ENCODE data around the gene SORCS1. TPM values are rescaled to one million over a fixed set of nuclear protein-coding genes. Genes with fewer than 3 reads are reported as not detected.

SORCS1 gene
- total and polyA plus RNA-seq, 4 experiments from 2014 or later: not detected

DNA sequence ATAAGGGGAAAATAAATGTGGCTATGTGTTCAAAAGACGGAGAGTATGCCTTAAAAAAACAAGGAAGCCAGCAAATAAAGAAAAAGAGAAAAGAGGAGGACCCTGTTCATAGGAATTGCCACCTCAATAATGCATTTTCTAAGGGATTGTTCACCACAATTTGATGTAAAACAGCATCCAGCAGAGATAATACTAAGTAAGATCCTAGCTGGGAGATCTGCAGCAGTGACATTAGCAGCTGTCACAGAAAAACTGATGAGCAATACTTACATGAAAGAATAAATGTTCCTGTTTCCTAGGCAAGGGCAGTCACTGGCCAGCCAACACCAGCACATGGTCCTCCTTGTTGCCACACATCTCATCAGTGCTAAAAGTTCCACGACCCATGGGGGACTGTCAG is 391.5 kb downstream of the SORCS1 start:
- Histone ChIP-seq H3K4me3 (ENCODE audit: low read length in 2 of 2) (no peak overlapping the region), H3K36me3 (ENCODE audit: insufficient read depth, low read length) (no peaks in the 10 kb centered on the region), H3K9me3 (ENCODE audit: control insufficient read depth in 1 of 2, low read length in 2 of 2) (no peaks in the 10 kb centered on the region), H3K4me1 (ENCODE audit: insufficient read depth, low read length) (no peaks in the 10 kb centered on the region), H3K27ac (ENCODE audit: low read depth, low read length) (no peak overlapping the region), H3K27me3 (ENCODE audit: insufficient read depth, low read length) (no peaks in the 10 kb centered on the region)
- peaks cover 0 to 11% (median under 1%) of the 10 kb centered on the region in 8 donors for H3K9me3 Mint-ChIP-seq
- no peak overlapping the region for H3K4me3 Mint-ChIP-seq
- intact Hi-C loops (cut with micrococcal nuclease): no loop called here
- H3K27ac Mint-ChIP-seq: no peak overlapping the region
- ChIA-PET POLR2A (ENCODE audit: partially characterized antibody) (no interaction called here), CTCF (ENCODE audit: partially characterized antibody) (no interaction called here)
- DNase-seq: no peak
- H3K36me3 Mint-ChIP-seq: no peaks in the 10 kb centered on the region
- no peaks in the 10 kb centered on the region for H3K27me3 Mint-ChIP-seq
- H3K4me1 Mint-ChIP-seq: no peaks in the 10 kb centered on the region

- H3K27ac ChIP-seq (ENCODE audit: low read depth, low read length): no peak overlapping the region
- no peaks in the 10 kb centered on the region for H3K9me3 ChIP-seq (ENCODE audit: control insufficient read depth in 1 of 2, low read length in 2 of 2)
- no peak for DNase-seq
- POLR2A ChIA-PET (ENCODE audit: partially characterized antibody): no interaction called here
- Mint-ChIP-seq H3K9me3 (peaks cover 0 to 19% (median 3%) of the 10 kb centered on the region in 8 donors), H3K4me3 (no peak overlapping the region), H3K27me3 (no peaks in the 10 kb centered on the region), H3K27ac (no peak overlapping the region), H3K36me3 (no peaks in the 10 kb centered on the region), H3K4me1 (no peaks in the 10 kb centered on the region)
- no peaks in the 10 kb centered on the region for H3K27me3 ChIP-seq (ENCODE audit: insufficient read depth, low read length)
- no peaks in the 10 kb centered on the region for H3K36me3 ChIP-seq (ENCODE audit: insufficient read depth, low read length)
- no peak overlapping the region for H3K4me3 ChIP-seq (ENCODE audit: low read length in 2 of 2)
- H3K4me1 ChIP-seq (ENCODE audit: insufficient read depth, low read length): no peaks in the 10 kb centered on the region
- CTCF ChIA-PET (ENCODE audit: partially characterized antibody): no interaction called here
- intact Hi-C loops (cut with micrococcal nuclease): no loop called here
These were observed 393.4 kb downstream of the SORCS1 start for GRCh38 chr10:106771154-106771553.

DNA sequence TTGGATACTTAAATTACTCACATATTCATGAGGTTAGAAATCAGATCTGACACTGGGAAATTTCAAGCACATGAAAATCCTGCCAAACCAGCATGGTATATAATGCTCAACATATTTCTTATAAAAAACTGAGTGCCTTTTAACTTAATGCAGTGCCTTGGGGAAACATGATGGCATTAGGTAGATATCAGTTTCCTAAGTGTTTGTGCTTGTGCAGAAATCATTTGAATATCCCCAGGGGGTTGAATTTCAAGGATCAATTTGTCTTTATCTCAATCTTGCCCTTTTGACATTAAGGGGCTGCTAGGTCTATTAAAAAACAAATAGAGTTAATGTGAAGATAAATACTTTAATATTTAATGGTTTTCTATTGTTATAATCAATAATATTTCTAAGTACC is 396.3 kb downstream of the SORCS1 start:
- Histone ChIP-seq H3K9me3 (ENCODE audit: control insufficient read depth in 1 of 2, low read length in 2 of 2) (no peaks in the 10 kb centered on the region), H3K27me3 (ENCODE audit: insufficient read depth, low read length) (no peaks in the 10 kb centered on the region), H3K36me3 (ENCODE audit: insufficient read depth, low read length) (no peaks in the 10 kb centered on the region), H3K4me1 (ENCODE audit: insufficient read depth, low read length) (no peaks in the 10 kb centered on the region), H3K4me3 (ENCODE audit: low read length in 2 of 2) (no peak overlapping the region), H3K27ac (ENCODE audit: low read depth, low read length) (no peak overlapping the region)
- intact Hi-C loops (cut with micrococcal nuclease): no loop called here
- ChIA-PET POLR2A (ENCODE audit: partially characterized antibody) (no interaction called here), CTCF (ENCODE audit: partially characterized antibody) (no interaction called here)
- H3K27ac Mint-ChIP-seq: no peak overlapping the region
- no peaks in the 10 kb centered on the region for H3K4me1 Mint-ChIP-seq
- H3K9me3 Mint-ChIP-seq: peaks cover 0 to 22% (median 7%) of the 10 kb centered on the region in 8 donors
- H3K4me3 Mint-ChIP-seq: no peak overlapping the region
- no peaks in the 10 kb centered on the region for H3K27me3 Mint-ChIP-seq
- DNase-seq: no peak
- H3K36me3 Mint-ChIP-seq: no peaks in the 10 kb centered on the region

DNA sequence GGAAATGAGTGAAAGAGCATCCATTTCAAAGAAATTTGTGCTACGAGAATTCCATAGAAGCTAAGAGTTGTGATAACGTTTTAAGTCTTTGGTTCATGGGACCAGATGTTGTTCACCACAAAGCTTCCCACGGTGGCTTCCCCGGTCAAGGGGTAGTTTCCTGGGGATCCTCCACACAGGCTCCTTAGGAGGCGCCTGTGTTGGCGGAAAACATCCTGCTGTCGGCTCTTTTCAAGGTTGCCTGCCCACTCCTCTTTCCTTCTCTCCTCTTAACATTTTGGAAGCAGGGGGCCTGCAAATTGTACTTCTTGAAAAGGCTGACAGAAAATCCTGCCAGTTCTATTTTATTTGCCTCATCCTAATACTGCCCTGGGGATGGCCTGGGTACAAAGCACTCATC is 398.6 kb downstream of the SORCS1 start:
- H3K36me3 ChIP-seq (ENCODE audit: insufficient read depth, low read length): no peaks in the 10 kb centered on the region
- H3K4me3 ChIP-seq (ENCODE audit: low read length in 2 of 2): no peak overlapping the region
- Mint-ChIP-seq H3K9me3 (peaks cover 0 to 19% (median 7%) of the 10 kb centered on the region in 8 donors), H3K27me3 (no peaks in the 10 kb centered on the region), H3K36me3 (no peaks in the 10 kb centered on the region), H3K27ac (no peak overlapping the region), H3K4me1 (no peaks in the 10 kb centered on the region), H3K4me3 (no peak overlapping the region)
- no peak overlapping the region for H3K27ac ChIP-seq (ENCODE audit: low read depth, low read length)
- POLR2A ChIA-PET (ENCODE audit: partially characterized antibody): no interaction called here
- no peaks in the 10 kb centered on the region for H3K9me3 ChIP-seq (ENCODE audit: control insufficient read depth in 1 of 2, low read length in 2 of 2)
- DNase-seq: no peak
- CTCF ChIA-PET (ENCODE audit: partially characterized antibody): no interaction called here
- intact Hi-C loops (cut with micrococcal nuclease): no loop called here
- no peaks in the 10 kb centered on the region for H3K27me3 ChIP-seq (ENCODE audit: insufficient read depth, low read length)
- no peaks in the 10 kb centered on the region for H3K4me1 ChIP-seq (ENCODE audit: insufficient read depth, low read length)

- Mint-ChIP-seq H3K36me3 (no peaks in the 10 kb centered on the region), H3K4me1 (no peaks in the 10 kb centered on the region), H3K27ac (no peak overlapping the region), H3K9me3 (peaks cover 0 to 14% (median 7%) of the 10 kb centered on the region in 8 donors), H3K27me3 (no peaks in the 10 kb centered on the region), H3K4me3 (no peak overlapping the region)
- ChIA-PET CTCF (ENCODE audit: partially characterized antibody) (no interaction called here), POLR2A (ENCODE audit: partially characterized antibody) (no interaction called here)
- Histone ChIP-seq H3K27me3 (ENCODE audit: insufficient read depth, low read length) (no peaks in the 10 kb centered on the region), H3K9me3 (ENCODE audit: control insufficient read depth in 1 of 2, low read length in 2 of 2) (no peaks in the 10 kb centered on the region), H3K4me1 (ENCODE audit: insufficient read depth, low read length) (no peaks in the 10 kb centered on the region), H3K36me3 (ENCODE audit: insufficient read depth, low read length) (no peaks in the 10 kb centered on the region), H3K27ac (ENCODE audit: low read depth, low read length) (no peak overlapping the region), H3K4me3 (ENCODE audit: low read length in 2 of 2) (no peak overlapping the region)
- intact Hi-C loops (cut with micrococcal nuclease): no loop called here
- DNase-seq: no peak
These were observed 399.2 kb downstream of the SORCS1 start for GRCh38 chr10:106765241-106765754.

DNA sequence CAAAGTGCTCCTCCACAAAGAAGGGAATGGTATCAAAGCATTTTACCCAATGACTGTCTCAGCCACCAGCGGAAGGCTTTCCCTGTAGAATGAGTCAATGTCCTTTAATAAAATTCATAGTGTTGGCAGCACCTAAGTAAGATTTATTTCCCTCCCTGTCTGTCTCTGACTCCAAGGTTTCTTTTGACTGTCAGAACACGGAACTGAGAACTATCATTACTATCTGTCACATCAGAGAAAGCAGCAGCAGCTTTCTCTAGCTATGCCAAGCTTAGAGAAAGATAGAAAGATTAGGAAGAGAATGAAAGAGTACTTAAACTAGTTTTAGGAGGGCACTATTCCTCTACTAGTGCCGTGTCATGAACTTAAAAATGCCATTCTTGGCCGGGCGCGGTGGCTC is 400.1 kb downstream of the SORCS1 start:
- no peaks in the 10 kb centered on the region for H3K9me3 ChIP-seq (ENCODE audit: control insufficient read depth in 1 of 2, low read length in 2 of 2)
- Mint-ChIP-seq H3K4me3 (no peak overlapping the region), H3K27me3 (no peaks in the 10 kb centered on the region), H3K36me3 (no peaks in the 10 kb centered on the region), H3K27ac (no peak overlapping the region), H3K4me1 (no peaks in the 10 kb centered on the region), H3K9me3 (peaks cover 0 to 14% (median 7%) of the 10 kb centered on the region in 8 donors)
- CTCF ChIA-PET (ENCODE audit: partially characterized antibody): no interaction called here
- H3K4me3 ChIP-seq (ENCODE audit: low read length in 2 of 2): no peak overlapping the region
- POLR2A ChIA-PET (ENCODE audit: partially characterized antibody): no interaction called here
- H3K27me3 ChIP-seq (ENCODE audit: insufficient read depth, low read length): no peaks in the 10 kb centered on the region
- DNase-seq: no peak
- H3K27ac ChIP-seq (ENCODE audit: low read depth, low read length): no peak overlapping the region
- intact Hi-C loops (cut with micrococcal nuclease): no loop called here
- no peaks in the 10 kb centered on the region for H3K36me3 ChIP-seq (ENCODE audit: insufficient read depth, low read length)
- H3K4me1 ChIP-seq (ENCODE audit: insufficient read depth, low read length): no peaks in the 10 kb centered on the region

DNA sequence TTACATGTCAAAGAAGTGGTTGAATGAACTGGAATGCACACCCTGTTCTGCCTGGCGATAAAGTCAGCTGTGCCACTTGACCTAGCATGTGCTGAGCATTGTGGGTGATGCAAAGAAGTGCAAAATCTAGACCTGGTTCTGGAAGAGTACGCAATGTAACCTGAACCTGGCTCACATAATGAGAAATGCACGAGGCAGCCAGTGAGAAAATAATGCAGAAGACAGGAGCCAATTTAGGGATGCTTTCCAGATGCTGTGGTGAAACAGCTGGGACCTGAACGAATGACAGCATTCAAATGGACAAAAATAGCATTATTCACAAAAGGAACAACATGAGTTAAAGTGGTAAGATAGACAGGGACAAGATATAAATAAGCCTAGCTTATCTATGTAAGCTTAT is 402.6 kb downstream of the SORCS1 start:
- POLR2A ChIA-PET (ENCODE audit: partially characterized antibody): no interaction called here
- no peaks in the 10 kb centered on the region for H3K9me3 ChIP-seq (ENCODE audit: control insufficient read depth in 1 of 2, low read length in 2 of 2)
- no peaks in the 10 kb centered on the region for H3K4me1 ChIP-seq (ENCODE audit: insufficient read depth, low read length)
- intact Hi-C loops (cut with micrococcal nuclease): no loop called here
- no peaks in the 10 kb centered on the region for H3K36me3 ChIP-seq (ENCODE audit: insufficient read depth, low read length)
- Mint-ChIP-seq H3K4me3 (no peak overlapping the region), H3K9me3 (peaks cover 0 to 10% (median 6%) of the 10 kb centered on the region in 8 donors), H3K27me3 (no peaks in the 10 kb centered on the region), H3K4me1 (no peaks in the 10 kb centered on the region), H3K36me3 (no peaks in the 10 kb centered on the region), H3K27ac (no peak overlapping the region)
- no peak overlapping the region for H3K4me3 ChIP-seq (ENCODE audit: low read length in 2 of 2)
- no peak for DNase-seq
- no peak overlapping the region for H3K27ac ChIP-seq (ENCODE audit: low read depth, low read length)
- H3K27me3 ChIP-seq (ENCODE audit: insufficient read depth, low read length): no peaks in the 10 kb centered on the region
- CTCF ChIA-PET (ENCODE audit: partially characterized antibody): no interaction called here

GRCh38 chr10:106757521-106757920 is 407.0 kb downstream of the SORCS1 start:
- intact Hi-C loops (cut with micrococcal nuclease): no loop called here
- H3K4me3 Mint-ChIP-seq: no peak overlapping the region
- H3K36me3 Mint-ChIP-seq: no peaks in the 10 kb centered on the region
- no peak overlapping the region for H3K27ac ChIP-seq (ENCODE audit: low read depth, low read length)
- H3K36me3 ChIP-seq (ENCODE audit: insufficient read depth, low read length): no peaks in the 10 kb centered on the region
- no peaks in the 10 kb centered on the region for H3K27me3 Mint-ChIP-seq
- CTCF ChIA-PET (ENCODE audit: partially characterized antibody): no interaction called here
- POLR2A ChIA-PET (ENCODE audit: partially characterized antibody): no interaction called here
- no peaks in the 10 kb centered on the region for H3K4me1 Mint-ChIP-seq
- H3K27me3 ChIP-seq (ENCODE audit: insufficient read depth, low read length): no peaks in the 10 kb centered on the region
- peaks cover 0 to 9% (median 0%) of the 10 kb centered on the region in 8 donors for H3K9me3 Mint-ChIP-seq
- no peaks in the 10 kb centered on the region for H3K4me1 ChIP-seq (ENCODE audit: insufficient read depth, low read length)
- no peaks in the 10 kb centered on the region for H3K9me3 ChIP-seq (ENCODE audit: control insufficient read depth in 1 of 2, low read length in 2 of 2)
- no peak overlapping the region for H3K4me3 ChIP-seq (ENCODE audit: low read length in 2 of 2)
- no peak overlapping the region for H3K27ac Mint-ChIP-seq
- DNase-seq: no peak
